ENCODE results near the gene PTGER3.
"Not testable (repeated sequence)": the region's sequence is repeated elsewhere in the genome, so short reads cannot be mapped to it uniquely, and the experiment has no call there.

Gene PTGER3

GRCh38 chr1:70987497-70987896 is 60.1 kb downstream of the PTGER3 start:
- H4K8ac ChIP-seq (ENCODE audit: low read length) = no peak overlapping the region
- peaks cover 0 to 3% of the 10 kb centered on the region in 2 experiments for H3K27me3 ChIP-seq (ENCODE audit: control insufficient read depth in 1 of 2, insufficient read depth in 1 of 2, low read length in 2 of 2)
- no peak overlapping the region for H3K18ac ChIP-seq (ENCODE audit: low read depth in 1 of 2, low read length in 2 of 2)
- H2BK120ac ChIP-seq (ENCODE audit: low read depth, low read length) = no peak overlapping the region
- no peak overlapping the region for H3K4me2 ChIP-seq (ENCODE audit: low read length, poor library complexity, severe bottlenecking)
- no peak overlapping the region for H3K9ac ChIP-seq (ENCODE audit: low read length)
- WGBS = 60% methylated on average over 1 of the region's 2 CpGs
- no peak overlapping the region for H2AK5ac ChIP-seq (ENCODE audit: low read length, severe bottlenecking)
- H3K14ac ChIP-seq (ENCODE audit: low read length in 2 of 2) = no peak overlapping the region
- no peak overlapping the region for H2BK5ac ChIP-seq (ENCODE audit: low read depth, low read length, poor library complexity, severe bottlenecking)
- H2BK12ac ChIP-seq (ENCODE audit: low read length in 2 of 2) = no peak overlapping the region
- H3K36me3 ChIP-seq (ENCODE audit: control insufficient read depth in 1 of 2, insufficient read depth in 2 of 2, low read depth in 1 of 2, low read length in 2 of 2) = no peaks in the 10 kb centered on the region
- no peak overlapping the region for H3K27ac ChIP-seq (ENCODE audit: low read length, poor library complexity, severe bottlenecking)
- H3K4ac ChIP-seq (ENCODE audit: low read depth in 1 of 2, low read length in 2 of 2) = no peak overlapping the region
- H3K9me3 ChIP-seq (ENCODE audit: control insufficient read depth, low read length) = no peaks in the 10 kb centered on the region
- H3K4me1 ChIP-seq (ENCODE audit: control insufficient read depth, insufficient read depth, low read depth, low read length) = no peaks in the 10 kb centered on the region
- DNase-seq = no peak
- no peak overlapping the region for H4K91ac ChIP-seq (ENCODE audit: low read length)
- H3K4me3 ChIP-seq (ENCODE audit: insufficient read depth in 1 of 2, low read depth in 1 of 2, low read length in 2 of 2) = no peak overlapping the region
- H2BK15ac ChIP-seq (ENCODE audit: low read depth, poor library complexity, severe bottlenecking) = no peak overlapping the region
- no peak overlapping the region for H3K23ac ChIP-seq (ENCODE audit: low read length in 2 of 2)
- H2AFZ ChIP-seq (ENCODE audit: low read depth, low read length) = no peak overlapping the region
- H3K79me1 ChIP-seq (replicated peaks; ENCODE audit: low read length, poor library complexity, severe bottlenecking) = no peaks in the 10 kb centered on the region

DNA sequence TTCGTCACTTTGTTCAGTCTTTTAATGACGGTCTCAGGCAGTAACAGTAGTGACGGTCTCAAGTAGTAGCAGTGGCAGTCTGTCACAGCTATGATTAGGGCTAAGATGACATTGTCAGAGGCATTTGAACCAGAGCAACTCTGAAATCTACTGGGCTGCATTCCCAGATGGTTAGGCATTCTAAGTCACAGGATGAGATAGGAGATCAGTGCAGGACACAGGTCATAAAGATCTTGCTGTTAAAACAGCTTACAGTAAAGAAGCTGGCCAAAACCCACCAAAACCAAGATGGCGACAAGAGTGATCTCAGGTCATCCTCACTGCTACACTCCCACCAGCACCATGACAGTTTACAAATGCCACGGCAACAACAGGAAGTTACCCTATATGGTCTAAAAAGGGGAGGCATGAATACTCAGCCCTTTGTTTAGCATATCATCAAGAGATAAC is 61.8 kb downstream of the PTGER3 start:
- not testable (repeated sequence) for H2AK5ac ChIP-seq (ENCODE audit: low read length, severe bottlenecking); H4K8ac ChIP-seq (ENCODE audit: low read length); H2BK12ac ChIP-seq (ENCODE audit: low read length in 2 of 2); H3K4me3 ChIP-seq (ENCODE audit: insufficient read depth in 1 of 2, low read depth in 1 of 2, low read length in 2 of 2); H4K91ac ChIP-seq (ENCODE audit: low read length); H2BK120ac ChIP-seq (ENCODE audit: low read depth, low read length); H2BK15ac ChIP-seq (ENCODE audit: low read depth, poor library complexity, severe bottlenecking); H3K79me1 ChIP-seq (replicated peaks; ENCODE audit: low read length, poor library complexity, severe bottlenecking); H3K4me1 ChIP-seq (ENCODE audit: control insufficient read depth, insufficient read depth, low read depth, low read length); DNase-seq; H2AFZ ChIP-seq (ENCODE audit: low read depth, low read length); H3K9me3 ChIP-seq (ENCODE audit: control insufficient read depth, low read length); H3K36me3 ChIP-seq (ENCODE audit: control insufficient read depth in 1 of 2, insufficient read depth in 2 of 2, low read depth in 1 of 2, low read length in 2 of 2); H2BK5ac ChIP-seq (ENCODE audit: low read depth, low read length, poor library complexity, severe bottlenecking); H3K4ac ChIP-seq (ENCODE audit: low read depth in 1 of 2, low read length in 2 of 2); H3K4me2 ChIP-seq (ENCODE audit: low read length, poor library complexity, severe bottlenecking); H3K23ac ChIP-seq (ENCODE audit: low read length in 2 of 2); H3K27ac ChIP-seq (ENCODE audit: low read length, poor library complexity, severe bottlenecking); H3K18ac ChIP-seq (ENCODE audit: low read depth in 1 of 2, low read length in 2 of 2); H3K9ac ChIP-seq (ENCODE audit: low read length); H3K14ac ChIP-seq (ENCODE audit: low read length in 2 of 2); H3K27me3 ChIP-seq (ENCODE audit: control insufficient read depth in 1 of 2, insufficient read depth in 1 of 2, low read length in 2 of 2)
- 89% methylated on average over 5 of the region's 5 CpGs for WGBS

DNA sequence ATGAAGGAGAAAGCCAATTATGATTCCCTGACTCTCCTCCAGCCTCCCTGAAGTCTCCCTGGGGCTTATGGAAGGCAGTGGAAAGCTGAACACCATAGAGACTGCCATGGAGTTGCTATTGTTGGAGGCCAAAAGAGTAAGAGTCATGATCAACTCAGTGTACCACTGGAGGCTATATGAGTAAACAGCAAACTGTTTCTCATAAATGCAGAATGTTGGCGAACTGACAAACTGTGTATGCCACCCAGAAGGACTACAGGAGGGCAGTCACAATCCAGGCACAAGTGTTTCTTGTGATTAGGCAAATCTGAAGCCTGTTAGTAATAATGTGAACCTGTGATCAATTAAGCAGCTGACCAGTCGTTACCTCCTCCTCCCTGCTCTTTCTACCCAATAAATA is 62.3 kb downstream of the PTGER3 start:
- 83% methylated on average over 2 of the region's 2 CpGs for WGBS
- not testable (repeated sequence) for H2AK5ac ChIP-seq (ENCODE audit: low read length, severe bottlenecking)

DNA sequence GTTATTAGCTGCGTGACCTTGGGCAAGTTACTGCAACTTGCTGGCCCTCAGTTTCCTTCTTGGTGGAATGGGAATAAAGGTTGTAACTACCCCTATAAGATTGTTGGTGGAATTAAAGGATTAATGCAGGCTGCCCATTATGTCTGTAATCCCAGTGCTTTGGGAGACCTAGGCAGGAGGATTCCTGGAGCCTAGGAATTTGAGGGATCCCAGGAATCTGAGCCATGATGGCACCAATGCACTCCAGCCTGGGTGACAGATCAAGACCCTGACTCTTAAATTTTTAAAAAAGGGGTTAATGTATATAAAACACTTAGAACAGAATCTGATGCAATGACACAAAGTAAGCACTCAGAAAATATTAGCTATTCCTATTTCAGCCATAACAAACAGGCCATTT is 67.3 kb downstream of the PTGER3 start:
- no peak overlapping the region for H3K14ac ChIP-seq (ENCODE audit: low read length in 2 of 2)
- H3K4me1 ChIP-seq (ENCODE audit: control insufficient read depth, insufficient read depth, low read depth, low read length) = no peaks in the 10 kb centered on the region
- no peak overlapping the region for H3K27ac ChIP-seq (ENCODE audit: low read length, poor library complexity, severe bottlenecking)
- H3K4ac ChIP-seq (ENCODE audit: low read depth in 1 of 2, low read length in 2 of 2) = no peak overlapping the region
- no peak overlapping the region for H3K4me2 ChIP-seq (ENCODE audit: low read length, poor library complexity, severe bottlenecking)
- H2AK5ac ChIP-seq (ENCODE audit: low read length, severe bottlenecking) = no peak overlapping the region
- no peak overlapping the region for H3K18ac ChIP-seq (ENCODE audit: low read depth in 1 of 2, low read length in 2 of 2)
- no peak overlapping the region for H3K23ac ChIP-seq (ENCODE audit: low read length in 2 of 2)
- DNase-seq = no peak
- H3K4me3 ChIP-seq (ENCODE audit: insufficient read depth in 1 of 2, low read depth in 1 of 2, low read length in 2 of 2) = no peak overlapping the region
- H3K9ac ChIP-seq (ENCODE audit: low read length) = no peak overlapping the region
- H2BK5ac ChIP-seq (ENCODE audit: low read depth, low read length, poor library complexity, severe bottlenecking) = no peak overlapping the region
- WGBS = 69% methylated on average over 1 of the region's 1 CpG
- no peak overlapping the region for H4K8ac ChIP-seq (ENCODE audit: low read length)
- peaks cover 0 to 3% of the 10 kb centered on the region in 2 experiments for H3K27me3 ChIP-seq (ENCODE audit: control insufficient read depth in 1 of 2, insufficient read depth in 1 of 2, low read length in 2 of 2)
- H2AFZ ChIP-seq (ENCODE audit: low read depth, low read length) = no peak overlapping the region
- H2BK120ac ChIP-seq (ENCODE audit: low read depth, low read length) = no peak overlapping the region
- H2BK12ac ChIP-seq (ENCODE audit: low read length in 2 of 2) = no peak overlapping the region
- H4K91ac ChIP-seq (ENCODE audit: low read length) = no peak overlapping the region
- H3K36me3 ChIP-seq (ENCODE audit: control insufficient read depth in 1 of 2, insufficient read depth in 2 of 2, low read depth in 1 of 2, low read length in 2 of 2) = no peaks in the 10 kb centered on the region
- H2BK15ac ChIP-seq (ENCODE audit: low read depth, poor library complexity, severe bottlenecking) = no peak overlapping the region
- no peaks in the 10 kb centered on the region for H3K79me1 ChIP-seq (replicated peaks; ENCODE audit: low read length, poor library complexity, severe bottlenecking)
- no peaks in the 10 kb centered on the region for H3K9me3 ChIP-seq (ENCODE audit: control insufficient read depth, low read length)

More for the DNA sequence above, 62.3 kb downstream of the PTGER3 start:
- not testable (repeated sequence) for H2BK120ac ChIP-seq (ENCODE audit: low read depth, low read length); DNase-seq; H3K4me2 ChIP-seq (ENCODE audit: low read length, poor library complexity, severe bottlenecking); H3K27ac ChIP-seq (ENCODE audit: low read length, poor library complexity, severe bottlenecking); H3K4me1 ChIP-seq (ENCODE audit: control insufficient read depth, insufficient read depth, low read depth, low read length); H4K8ac ChIP-seq (ENCODE audit: low read length); H3K23ac ChIP-seq (ENCODE audit: low read length in 2 of 2); H3K9me3 ChIP-seq (ENCODE audit: control insufficient read depth, low read length); H3K79me1 ChIP-seq (replicated peaks; ENCODE audit: low read length, poor library complexity, severe bottlenecking); H3K14ac ChIP-seq (ENCODE audit: low read length in 2 of 2); H2BK12ac ChIP-seq (ENCODE audit: low read length in 2 of 2); H2AFZ ChIP-seq (ENCODE audit: low read depth, low read length); H3K36me3 ChIP-seq (ENCODE audit: control insufficient read depth in 1 of 2, insufficient read depth in 2 of 2, low read depth in 1 of 2, low read length in 2 of 2); H2BK15ac ChIP-seq (ENCODE audit: low read depth, poor library complexity, severe bottlenecking); H3K9ac ChIP-seq (ENCODE audit: low read length); H3K27me3 ChIP-seq (ENCODE audit: control insufficient read depth in 1 of 2, insufficient read depth in 1 of 2, low read length in 2 of 2); H3K18ac ChIP-seq (ENCODE audit: low read depth in 1 of 2, low read length in 2 of 2); H4K91ac ChIP-seq (ENCODE audit: low read length); H3K4ac ChIP-seq (ENCODE audit: low read depth in 1 of 2, low read length in 2 of 2); H3K4me3 ChIP-seq (ENCODE audit: insufficient read depth in 1 of 2, low read depth in 1 of 2, low read length in 2 of 2); H2BK5ac ChIP-seq (ENCODE audit: low read depth, low read length, poor library complexity, severe bottlenecking)

Data from mesenchymal stem cell (in vitro differentiated cells and primary cell).